GM18526 (cell line): ENCODE measurements around the gene MED10.

Experiments
- POLR2A ChIP-seq: IDR thresholded peaks from 3 replicates; pipeline ENCODE4 v1.6.1; 2011; ENCODE audit not compliant: insufficient read length; ENCODE audit errors: extremely low read depth

MED10 gene

GRCh38 chr5:6365142-6365976 lies 13.0 kb downstream of the MED10 start:
- no peak for TF ChIP-seq POLR2A

DNA sequence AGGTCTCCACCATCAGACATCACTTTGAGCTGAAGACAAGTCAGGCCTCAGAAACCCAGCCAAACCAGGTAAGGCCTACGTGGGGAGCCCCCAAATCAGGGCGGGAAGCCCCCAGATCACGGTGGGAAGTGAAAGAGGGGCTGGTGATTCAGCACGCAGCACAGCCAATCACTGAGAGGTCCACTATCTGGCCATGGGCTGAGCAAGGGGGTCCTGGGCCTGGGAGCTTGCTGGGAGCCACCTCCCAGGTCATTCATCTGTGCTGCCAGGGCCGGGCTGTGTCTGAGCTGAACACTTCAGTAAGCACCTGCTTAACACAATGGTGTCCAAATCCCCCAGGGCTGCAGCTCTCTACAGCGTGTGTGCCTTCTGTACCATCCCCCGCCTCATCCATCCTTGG lies 15.5 kb downstream of the MED10 start:
- TF ChIP-seq POLR2A, result no peak

DNA sequence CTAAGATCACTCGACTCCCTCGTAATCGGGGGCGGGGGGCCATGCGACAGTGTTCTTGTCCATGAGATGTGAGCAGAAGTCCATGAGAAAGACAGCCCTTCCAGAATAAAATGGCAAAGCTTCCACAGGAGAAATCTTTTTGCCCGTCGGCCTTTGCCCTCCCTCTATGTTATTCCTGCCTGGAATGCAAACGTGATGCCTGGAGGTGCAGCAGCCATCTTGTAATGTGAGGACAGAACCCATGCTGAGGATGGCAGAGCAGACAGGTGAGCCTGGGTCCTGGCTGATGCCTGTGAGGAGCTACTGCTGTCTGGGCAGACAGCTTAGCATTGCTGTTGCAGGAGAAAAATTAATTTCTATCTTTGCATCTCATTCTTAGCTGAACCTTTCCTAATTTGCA lies 17.2 kb downstream of the MED10 start:
- TF ChIP-seq POLR2A, result no peak

DNA sequence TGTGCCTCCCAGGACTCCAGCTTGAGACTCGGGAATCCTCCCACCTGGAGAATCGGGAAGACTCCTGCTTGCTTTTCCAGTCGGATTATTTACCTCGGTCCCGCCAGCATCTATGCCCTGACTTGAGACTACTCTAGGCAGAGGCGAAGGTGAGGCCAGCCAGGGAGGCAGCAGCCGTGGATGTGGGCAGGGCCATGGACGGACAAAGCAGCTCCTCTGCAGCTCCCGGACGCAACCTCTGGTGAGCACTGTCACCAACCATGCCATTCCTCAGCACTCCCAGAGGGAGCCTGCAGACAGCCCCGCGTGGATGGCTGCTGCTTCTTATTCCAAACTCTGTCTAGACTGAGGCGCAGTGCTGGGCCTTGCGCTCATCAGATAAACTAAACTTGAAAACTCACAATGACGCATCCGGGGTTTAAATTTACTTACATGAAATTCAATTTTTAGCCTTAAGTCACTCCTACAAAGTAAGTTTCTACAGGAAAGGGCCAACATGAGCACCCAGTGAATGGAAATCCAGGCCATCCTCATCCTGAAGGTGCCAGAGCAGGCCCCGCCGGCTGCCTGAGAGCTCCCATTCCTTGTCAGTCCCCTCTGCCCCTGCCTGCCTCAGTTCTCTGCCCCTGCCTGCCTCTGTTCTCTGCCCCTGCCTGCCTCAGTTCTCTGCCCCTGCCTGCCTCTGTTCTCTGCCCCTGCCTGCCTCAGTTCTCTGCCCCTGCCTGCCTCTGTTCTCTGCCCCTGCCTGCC lies 17.8 kb downstream of the MED10 start:
- no peak for TF ChIP-seq POLR2A

GRCh38 chr5:6359555-6360322 lies 18.6 kb downstream of the MED10 start:
- TF ChIP-seq POLR2A, result no peak

DNA sequence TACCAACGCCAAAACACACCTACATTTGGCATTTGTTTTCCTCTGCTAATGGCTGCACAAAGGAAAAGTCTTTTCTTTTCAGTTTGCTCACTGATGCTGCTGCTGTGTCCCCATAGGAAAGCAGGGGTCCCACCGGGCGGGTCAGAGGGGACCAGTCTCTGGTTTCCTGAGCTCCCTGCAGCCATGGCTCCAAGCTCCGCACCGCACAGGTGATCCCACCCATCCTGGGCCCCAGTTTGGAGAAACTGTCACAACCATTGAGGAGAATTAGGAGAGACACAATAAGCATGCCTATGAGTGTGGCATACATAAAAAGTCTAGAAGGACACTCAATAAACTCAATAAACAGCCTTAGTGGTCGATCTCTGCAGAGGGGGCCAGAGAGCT lies 19.9 kb downstream of the MED10 start:
- TF ChIP-seq POLR2A, result no peak

DNA sequence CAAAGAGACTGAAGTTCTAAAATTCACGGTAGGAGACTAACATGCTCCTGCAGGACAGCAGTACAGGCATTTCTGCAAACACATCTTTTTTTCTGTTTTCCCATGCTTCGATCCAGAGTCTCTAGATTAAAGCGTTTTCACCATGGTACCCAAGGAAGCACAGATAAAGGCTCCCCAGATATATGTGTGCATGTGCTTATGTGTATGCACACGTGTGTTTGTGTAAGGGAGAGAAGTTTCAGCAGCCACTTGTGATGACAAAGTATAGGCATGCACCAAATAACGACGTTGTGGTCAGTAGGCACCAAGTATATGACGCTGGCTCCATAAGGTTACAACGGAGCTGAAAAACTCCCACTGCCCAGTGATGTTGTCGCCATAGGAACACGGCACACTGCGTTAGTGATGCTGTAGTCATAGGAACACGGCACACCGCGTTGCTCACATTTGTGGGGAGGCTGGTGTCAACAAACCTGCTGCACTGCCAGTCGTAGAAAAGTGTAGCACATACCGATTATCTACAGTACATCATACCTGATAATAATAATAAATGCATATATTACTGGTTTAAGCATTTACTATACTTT lies 21.7 kb downstream of the MED10 start:
- TF ChIP-seq POLR2A, result no peak

DNA sequence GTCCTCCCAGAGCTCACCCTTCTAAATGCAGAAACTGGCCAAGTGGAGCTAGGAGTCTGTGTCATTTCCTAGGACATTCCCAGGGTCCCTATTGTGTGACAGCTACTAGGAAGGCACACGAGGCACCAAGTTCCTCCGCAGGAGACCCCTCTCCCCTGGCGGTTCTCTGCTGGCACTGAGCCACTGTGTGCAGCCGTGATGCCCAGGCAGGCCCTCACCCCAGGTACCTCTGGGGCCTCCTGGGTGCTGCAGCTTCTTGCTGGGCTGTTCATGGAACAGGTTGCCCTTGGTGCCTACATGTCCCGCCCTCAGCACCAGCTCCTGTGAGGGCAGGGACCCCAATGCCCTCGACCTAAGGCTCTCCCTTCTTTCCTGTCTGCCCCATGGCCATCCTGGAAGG lies 23.1 kb downstream of the MED10 start:
- TF ChIP-seq POLR2A, result no peak

- TF ChIP-seq POLR2A, result no peak
These were observed 23.5 kb downstream of the MED10 start for GRCh38 chr5:6354848-6355247.

GRCh38 chr5:6353602-6354302 lies 24.6 kb downstream of the MED10 start:
- TF ChIP-seq POLR2A, result no peak

GRCh38 chr5:6350277-6351090 lies 27.9 kb downstream of the MED10 start:
- TF ChIP-seq POLR2A, result no peak

DNA sequence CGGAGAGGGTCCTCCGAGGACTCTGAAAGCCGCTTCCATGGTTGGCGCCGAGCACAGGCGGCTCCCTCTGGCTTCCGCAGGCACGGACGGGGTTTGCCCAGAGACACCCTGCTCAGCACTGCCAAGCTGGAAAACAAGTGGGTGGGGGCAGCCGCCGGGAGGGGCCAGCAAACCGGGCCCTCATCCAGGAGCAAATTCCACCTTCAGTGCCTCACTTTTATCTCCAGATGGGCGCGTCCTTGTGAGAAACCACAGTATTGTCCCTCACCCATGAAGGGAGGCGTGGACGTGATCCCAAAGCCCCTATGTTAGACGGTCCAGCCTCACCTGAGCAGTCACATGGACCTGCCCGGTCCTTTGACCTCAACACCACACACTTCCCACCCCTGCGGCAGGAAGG lies 29.0 kb downstream of the MED10 start:
- no peak for TF ChIP-seq POLR2A

DNA sequence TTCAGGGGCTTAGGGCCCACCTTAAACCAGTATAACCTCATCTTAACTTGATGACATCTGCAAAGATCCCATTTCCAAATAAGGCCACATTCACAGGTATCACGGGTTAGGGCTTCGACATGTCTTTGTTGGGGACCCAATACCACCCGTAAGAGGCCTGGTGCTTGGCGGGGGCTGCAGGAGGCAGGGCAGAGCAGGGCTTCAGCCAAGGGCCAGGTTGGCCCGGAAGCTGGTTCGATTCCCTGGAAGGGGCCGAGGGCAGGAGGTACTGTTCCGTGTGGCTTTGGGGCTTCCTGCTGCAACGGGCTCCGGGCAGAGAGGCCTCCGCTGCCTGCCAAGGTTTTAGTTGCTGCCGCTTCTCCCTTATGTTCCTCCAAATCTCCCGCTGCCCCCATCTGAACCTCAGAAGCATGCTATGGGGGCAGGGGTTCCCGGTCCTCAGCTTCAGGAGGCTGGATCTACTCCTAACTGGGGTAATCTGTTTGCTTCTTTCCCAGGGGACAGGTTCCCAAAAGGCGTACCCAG lies 29.8 kb downstream of the MED10 start:
- no peak for TF ChIP-seq POLR2A

DNA sequence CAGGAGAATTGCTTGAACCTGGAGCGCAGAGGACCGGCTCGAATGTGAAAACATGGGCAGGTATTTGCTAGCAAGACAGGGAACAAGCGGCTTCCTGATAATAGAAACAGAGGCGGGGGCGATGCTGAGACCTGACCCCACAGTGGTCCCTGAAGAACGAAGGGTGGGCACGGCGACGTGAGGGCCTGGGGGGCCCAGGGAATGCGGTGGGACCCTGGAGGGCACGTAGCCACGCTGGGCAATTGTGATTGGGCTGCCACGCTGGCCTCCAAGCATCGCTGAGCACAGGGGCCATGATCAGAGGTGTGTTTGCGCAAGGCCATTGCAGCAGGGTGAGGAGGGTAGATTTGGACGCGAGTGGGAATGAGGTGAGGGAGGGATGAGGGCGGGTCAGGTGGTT lies 30.7 kb downstream of the MED10 start:
- no peak for TF ChIP-seq POLR2A
